K562 (cell line): Measurements from ENCODE around the gene FCHSD1. TPM values are rescaled to one million over a fixed set of nuclear protein-coding genes. Genes with fewer than 3 reads are reported as not detected.
A peak's percentile ranks its signal among the peaks of the same experiment; 100 is the strongest.

Experiments
- ATAC-seq: fragments of 200-7000 bp; cut with Tn5 transposase; 3 replicates; pipeline ENCODE4 v1.9.1; 2020; ENCODE audit warnings: moderate library complexity
- BruUV-seq: library from RNA; stranded (reverse); fragments of 400-500 nt; replicated peaks from 2 replicates; lab custom pipeline; 2021; lab: Mats Ljungman, UMichigan
- CTCF ChIA-PET: fragments of 300-600 bp; formaldehyde crosslinking; extraction: SDS; loops from one replicate; lab custom pipeline; 2021; ENCODE audit warnings: low intra/inter-chr PET ratio; lab: Yijun Ruan, JAX
- POLR2A ChIA-PET: fragments of 300-600, 350-650 bp; sonication (Branson Sonifier 250); formaldehyde crosslinking; extraction: SDS; loops from one replicate; lab custom pipeline; 2021; ENCODE audit warnings: antibody characterized with exemption, inconsistent platforms; lab: Yijun Ruan, JAX
- DNase-seq, 4 experiments: peaks; one replicate each; pipeline versions ENCODE4 v3.0.0 to v3.0.0-alpha.2; 2011 to 2018; ENCODE audit warnings: low spot score in 3 of 4, mixed read lengths in 3 of 4; ENCODE audit errors: extremely low read depth in 1 of 4
- FAIRE-seq: peaks from 2 replicates; lab custom pipeline; 2011; peaks lifted over from hg19 to GRCh38; lab: Jason Lieb, UNC
- H2AFZ ChIP-seq: 2 replicates; pipeline ENCODE4 v1.6.0; 2011; ENCODE audit warnings: low read depth, low read length, control low read depth, inconsistent platforms
- H3K27ac ChIP-seq: fragments of 200-600 bp; 3 replicates; pipeline ENCODE4 v1.8.0; 2011; ENCODE audit warnings: low read depth, mild to moderate bottlenecking, control low read depth, inconsistent platforms, low read length, moderate library complexity, mixed read lengths; ENCODE audit errors: extremely low read depth
- H3K27me3 ChIP-seq, 2 experiments: fragments of 300-600 bp in 1 of 2; 2 replicates in 1 of 2; 3 replicates in 1 of 2; pipeline versions ENCODE4 v1.6.0 to v1.8.0; 2011; ENCODE audit warnings: inconsistent platforms in 2 of 2, low read length in 2 of 2, mild to moderate bottlenecking in 1 of 2, mixed read lengths in 1 of 2, moderate library complexity in 1 of 2; ENCODE audit not compliant: control insufficient read depth in 2 of 2, insufficient read depth in 2 of 2
- H3K36me3 ChIP-seq: fragments of 300-600 bp; 3 replicates; pipeline ENCODE4 v1.8.0; 2011; ENCODE audit warnings: mild to moderate bottlenecking, low read length, inconsistent platforms; ENCODE audit not compliant: control insufficient read depth, insufficient read depth
- H3K4me1 ChIP-seq, 2 experiments: fragments of 200-600 bp in 1 of 2; replicated peaks in 1 of 2; 2 replicates in 1 of 2; 3 replicates in 1 of 2; pipeline versions ENCODE4 v1.5.1 to v1.8.0; 2011; ENCODE audit warnings: inconsistent platforms in 2 of 2, low read length in 2 of 2, mild to moderate bottlenecking in 1 of 2, mixed read lengths in 1 of 2, moderate library complexity in 1 of 2; ENCODE audit not compliant: control insufficient read depth in 2 of 2, insufficient read depth in 2 of 2
- H3K4me2 ChIP-seq: 2 replicates; pipeline ENCODE4 v1.6.1; 2011; ENCODE audit warnings: low read length, control low read depth, inconsistent platforms, mixed read lengths; ENCODE audit not compliant: insufficient read depth
- H3K4me3 ChIP-seq: fragments of 200-600 bp; sonication (generic), shearing (Covaris generic); 2 replicates; pipeline ENCODE4 v1.5.1; 2016; ENCODE audit warnings: control low read depth, inconsistent platforms
- H3K79me2 ChIP-seq: fragments of 200-600 bp; 3 replicates; pipeline ENCODE4 v1.8.0; 2011; ENCODE audit warnings: low read length, inconsistent platforms; ENCODE audit not compliant: control insufficient read depth, insufficient read depth
- H3K9ac ChIP-seq, 2 experiments: 2 replicates each; pipeline versions ENCODE4 v1.6.0 to v1.6.1; 2011; ENCODE audit warnings: low read depth in 2 of 2, low read length in 2 of 2, control low read depth in 1 of 2, inconsistent platforms in 1 of 2, mild to moderate bottlenecking in 1 of 2, mixed read lengths in 1 of 2; ENCODE audit not compliant: insufficient read depth in 1 of 2
- H3K9me1 ChIP-seq: one replicate; pipeline ENCODE4 v1.6.0; 2011; ENCODE audit warnings: inconsistent platforms, mild to moderate bottlenecking, low read length, moderate library complexity; ENCODE audit not compliant: control insufficient read depth, insufficient read depth
- H3K9me3 ChIP-seq: replicated peaks from 2 replicates; pipeline ENCODE4 v1.5.1; 2011; ENCODE audit warnings: low read depth, low read length, inconsistent platforms; ENCODE audit not compliant: control insufficient read depth, insufficient read depth
- H4K20me1 ChIP-seq: replicated peaks from 2 replicates; pipeline ENCODE4 v1.6.1; 2011; ENCODE audit warnings: low read length, inconsistent platforms, mixed read lengths; ENCODE audit not compliant: control insufficient read depth, insufficient read depth
- PCBP1 ChIP-seq: fragments of 200-400 bp; formaldehyde crosslinking; IDR thresholded peaks from 2 replicates; pipeline ENCODE4 v1.6.1; 2018; ENCODE audit warnings: mild to moderate bottlenecking, low read depth, low read length; ENCODE audit not compliant: poor library complexity, severe bottlenecking
- SLC30A9 ChIP-seq: fragments of 250-450 bp; sonication (Bioruptor Pico); IDR thresholded peaks from 2 replicates; pipeline ENCODE4 v1.8.0; 2022; ENCODE audit warnings: mild to moderate bottlenecking, moderate library complexity
- SREBF1 ChIP-seq: fragments of 150-350 bp; IDR thresholded peaks from 2 replicates; pipeline ENCODE4 v1.6.1; 2014; ENCODE audit warnings: antibody characterized with exemption, low read depth, low read length, borderline replicate concordance
- TCF3 ChIP-seq: sonication (generic); formaldehyde crosslinking; IDR thresholded peaks from 2 replicates; pipeline ENCODE4 v1.4.0; 2020; ENCODE audit warnings: mild to moderate bottlenecking, missing genetic modification reagents
- XRCC5 ChIP-seq: fragments of 200-400 bp; formaldehyde crosslinking; IDR thresholded peaks from 2 replicates; pipeline ENCODE4 v1.6.1; 2017; ENCODE audit warnings: low read depth, mild to moderate bottlenecking, low read length
- WGBS: fragments of 100-300 bp; shearing (Covaris generic); methylation state at CpG from one replicate; pipeline ENCODE4 v1.1.6; 2016; ENCODE audit warnings: low coverage, mixed read lengths; ENCODE audit not compliant: insufficient coverage; ENCODE audit errors: missing lambda C conversion rate; 5-methylcytosine and 5-hydroxymethylcytosine counted together
- in situ Hi-C: fragments of 300-500 bp; cut with MboI; formaldehyde crosslinking; loops from 4 replicates; pipeline ENCODE4 v1.15.0; 2018; ENCODE audit warnings: inconsistent platforms, mixed read lengths
- intact Hi-C: fragments of 100-400 bp; cut with micrococcal nuclease; formaldehyde crosslinking; loops from 2 replicates; pipeline ENCODE4 v1.14.2; 2022
- polyA plus RNA-seq, 8 experiments: library from polyadenylated mRNA; depleted of rRNA in 4 of 8; stranded (reverse) in 5 of 8; unstranded in 3 of 8; fragments of >200 nt; fragmentation: Nextera tagmentation in 2 of 8; fragmentation: Illumina TruSeq in 1 of 8; extraction: Ambion mirVana in 2 of 8; extraction: Trizol in 1 of 8; gene quantifications; 2 replicates each; pipeline versions ENCODE4 v1.2.1 to v1.2.3, GENCODE V29; 2011 to 2014; ENCODE audit warnings: inconsistent platforms in 1 of 8, missing spikeins in 1 of 8
- total RNA-seq, 7 experiments: library from RNA; depleted of rRNA in 6 of 7; stranded (reverse); fragments of >200 nt in 6 of 7; fragmentation: Illumina TruSeq in 2 of 7; extraction: Trizol in 2 of 7; gene quantifications; 2 replicates each; pipeline versions ENCODE4 v1.2.1 to v1.2.3, GENCODE V29; 2011 to 2021; ENCODE audit warnings: low replicate concordance in 1 of 7
- TF ChIP-seq, protein P1 (sequence below): IDR thresholded peaks from 3 replicates; pipeline ENCODE4 v1.6.1; 2011; ENCODE audit warnings: borderline replicate concordance, mild to moderate bottlenecking; ENCODE audit not compliant: insufficient read length, insufficient read depth
- TF ChIP-seq, protein P2 (sequence below): fragments of 200-800 bp; sonication (Bioruptor generic); IDR thresholded peaks from 2 replicates; pipeline ENCODE4 v1.6.1; 2016; ENCODE audit warnings: missing genetic modification characterization, missing compliant biosample characterization
- TF ChIP-seq, protein P3 (sequence below): sonication (generic); formaldehyde crosslinking; IDR thresholded peaks from 2 replicates; pipeline ENCODE4 v1.9.0; 2022; ENCODE audit warnings: mild to moderate bottlenecking, missing genetic modification reagents
- TF ChIP-seq, protein P4 (sequence below): fragments of 150-350 bp; conservative IDR thresholded peaks from 2 replicates; pipeline ENCODE4 v1.6.1; 2014; ENCODE audit warnings: low read length

FCHSD1 gene
- total and polyA plus RNA-seq, 9 of the 15 experiments (the other 6 are each of a cell fraction or from before 2014, with no cell fraction given), result 0.35 to 37.5 (median 13.6) TPM

DNA sequence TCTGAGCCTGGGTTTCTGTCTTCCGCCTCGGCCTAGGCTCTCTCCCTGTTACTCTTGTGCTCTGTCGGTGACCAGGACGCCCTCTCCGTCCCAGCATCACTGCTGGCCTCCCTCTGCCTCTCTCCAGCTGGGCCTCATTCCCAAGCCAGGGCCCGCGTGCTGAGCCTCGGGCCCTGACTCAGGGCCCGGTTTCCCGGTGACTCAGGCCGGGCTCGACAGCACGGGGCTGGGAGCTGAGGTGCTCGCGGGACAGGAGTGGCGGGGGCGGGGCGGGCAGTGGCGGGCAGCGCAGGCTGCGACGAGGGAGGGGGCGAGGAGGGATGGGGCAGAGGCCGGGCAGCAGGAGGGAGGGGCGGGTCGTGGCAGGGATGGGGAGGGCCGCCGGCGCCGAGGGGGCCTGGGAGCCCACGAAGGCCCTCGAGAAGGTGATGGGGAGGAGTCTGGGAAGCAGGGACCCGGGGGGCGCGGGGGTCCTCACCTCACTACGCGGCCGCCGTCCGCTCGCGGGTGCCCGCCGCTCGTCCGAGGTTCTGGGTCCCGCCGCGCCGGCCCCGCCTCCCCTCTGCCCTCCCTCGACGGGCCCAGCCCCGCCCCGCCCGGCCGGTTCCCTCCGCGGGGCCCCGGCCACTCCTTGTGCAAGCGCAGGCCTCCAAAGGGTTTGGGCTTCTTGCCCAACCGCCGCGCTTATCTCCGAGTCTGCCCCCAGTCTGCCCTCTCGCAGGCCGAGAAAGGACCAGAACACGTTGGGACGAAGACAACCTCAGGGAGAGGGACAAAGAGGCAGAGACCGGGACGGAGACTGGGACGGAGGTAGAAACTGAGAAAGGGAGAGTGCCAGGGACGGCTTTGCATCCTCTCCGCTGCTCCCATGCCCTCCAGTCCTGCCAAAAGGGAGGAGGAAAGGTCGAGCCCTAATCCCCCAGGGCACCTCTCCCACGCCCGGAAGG is 30.8 kb upstream of the FCHSD1 start, which contains the start of gene ARAP3:
Gene ARAP3 (minus strand): TSS at position 536 of the 947 bp plus-strand sequence. CDS start 1,744 bp downstream, outside the sequence.
- ChIA-PET POLR2A (interaction anchor here (0.6 to 2.2 kb wide), 9 partner anchors 7 to 1363 kb away, joined by 3 to 11 read pairs (median 3); no protein-coding TSS in a partner anchor), CTCF (no interaction called here)
- FAIRE-seq, result peak; percentile 73
- peaks cover 4% of the 10 kb centered on the region; the same call in 1 of the 3 replicates for H3K36me3 ChIP-seq
- peaks cover 14% of the 10 kb centered on the region; the same call in 1 of the 3 replicates for H3K79me2 ChIP-seq
- in situ Hi-C loops, result no loop called here
- no TSS peak for BruUV-seq
- H3K27ac ChIP-seq, result peak within 1 kb of the TSS; percentile 81
- intact Hi-C loops, result no loop called here
- ATAC-seq, result peak; percentile 92
- H3K4me2 ChIP-seq, result peak within 1 kb of the TSS; percentile 86
- peak within 1 kb of the TSS; percentile 96 for H2AFZ ChIP-seq
- H3K4me3 ChIP-seq, result peak within 1 kb of the TSS; percentile 36
- H3K27me3 ChIP-seq, result no peaks in the 10 kb centered on the region
- H3K9me3 ChIP-seq, result no peaks in the 10 kb centered on the region
- H4K20me1 ChIP-seq, result no peaks in the 10 kb centered on the region
- 13% methylated on average over 28 of the region's 77 CpGs for WGBS
- peak within 1 kb of the TSS; percentile 63 to 91 for H3K9ac ChIP-seq
- peaks cover 33 to 40% of the 10 kb centered on the region in 2 experiments for H3K4me1 ChIP-seq
- peak; percentile 83 to 88 (median 88) for DNase-seq
- H3K9me1 ChIP-seq, result peaks cover 3% of the 10 kb centered on the region
- TF ChIP-seq, protein P1, sequence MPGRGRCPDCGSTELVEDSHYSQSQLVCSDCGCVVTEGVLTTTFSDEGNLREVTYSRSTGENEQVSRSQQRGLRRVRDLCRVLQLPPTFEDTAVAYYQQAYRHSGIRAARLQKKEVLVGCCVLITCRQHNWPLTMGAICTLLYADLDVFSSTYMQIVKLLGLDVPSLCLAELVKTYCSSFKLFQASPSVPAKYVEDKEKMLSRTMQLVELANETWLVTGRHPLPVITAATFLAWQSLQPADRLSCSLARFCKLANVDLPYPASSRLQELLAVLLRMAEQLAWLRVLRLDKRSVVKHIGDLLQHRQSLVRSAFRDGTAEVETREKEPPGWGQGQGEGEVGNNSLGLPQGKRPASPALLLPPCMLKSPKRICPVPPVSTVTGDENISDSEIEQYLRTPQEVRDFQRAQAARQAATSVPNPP, result no peak
- TF ChIP-seq TCF3 (CRISPR knock-in tag), result no peak
- TF ChIP-seq SREBF1, result no peak
- TF ChIP-seq, protein P2, sequence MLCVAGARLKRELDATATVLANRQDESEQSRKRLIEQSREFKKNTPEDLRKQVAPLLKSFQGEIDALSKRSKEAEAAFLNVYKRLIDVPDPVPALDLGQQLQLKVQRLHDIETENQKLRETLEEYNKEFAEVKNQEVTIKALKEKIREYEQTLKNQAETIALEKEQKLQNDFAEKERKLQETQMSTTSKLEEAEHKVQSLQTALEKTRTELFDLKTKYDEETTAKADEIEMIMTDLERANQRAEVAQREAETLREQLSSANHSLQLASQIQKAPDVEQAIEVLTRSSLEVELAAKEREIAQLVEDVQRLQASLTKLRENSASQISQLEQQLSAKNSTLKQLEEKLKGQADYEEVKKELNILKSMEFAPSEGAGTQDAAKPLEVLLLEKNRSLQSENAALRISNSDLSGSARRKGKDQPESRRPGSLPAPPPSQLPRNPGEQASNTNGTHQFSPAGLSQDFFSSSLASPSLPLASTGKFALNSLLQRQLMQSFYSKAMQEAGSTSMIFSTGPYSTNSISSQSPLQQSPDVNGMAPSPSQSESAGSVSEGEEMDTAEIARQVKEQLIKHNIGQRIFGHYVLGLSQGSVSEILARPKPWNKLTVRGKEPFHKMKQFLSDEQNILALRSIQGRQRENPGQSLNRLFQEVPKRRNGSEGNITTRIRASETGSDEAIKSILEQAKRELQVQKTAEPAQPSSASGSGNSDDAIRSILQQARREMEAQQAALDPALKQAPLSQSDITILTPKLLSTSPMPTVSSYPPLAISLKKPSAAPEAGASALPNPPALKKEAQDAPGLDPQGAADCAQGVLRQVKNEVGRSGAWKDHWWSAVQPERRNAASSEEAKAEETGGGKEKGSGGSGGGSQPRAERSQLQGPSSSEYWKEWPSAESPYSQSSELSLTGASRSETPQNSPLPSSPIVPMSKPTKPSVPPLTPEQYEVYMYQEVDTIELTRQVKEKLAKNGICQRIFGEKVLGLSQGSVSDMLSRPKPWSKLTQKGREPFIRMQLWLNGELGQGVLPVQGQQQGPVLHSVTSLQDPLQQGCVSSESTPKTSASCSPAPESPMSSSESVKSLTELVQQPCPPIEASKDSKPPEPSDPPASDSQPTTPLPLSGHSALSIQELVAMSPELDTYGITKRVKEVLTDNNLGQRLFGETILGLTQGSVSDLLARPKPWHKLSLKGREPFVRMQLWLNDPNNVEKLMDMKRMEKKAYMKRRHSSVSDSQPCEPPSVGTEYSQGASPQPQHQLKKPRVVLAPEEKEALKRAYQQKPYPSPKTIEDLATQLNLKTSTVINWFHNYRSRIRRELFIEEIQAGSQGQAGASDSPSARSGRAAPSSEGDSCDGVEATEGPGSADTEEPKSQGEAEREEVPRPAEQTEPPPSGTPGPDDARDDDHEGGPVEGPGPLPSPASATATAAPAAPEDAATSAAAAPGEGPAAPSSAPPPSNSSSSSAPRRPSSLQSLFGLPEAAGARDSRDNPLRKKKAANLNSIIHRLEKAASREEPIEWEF (CRISPR knock-in tag), result no peak
- 0 out of 2 replicates have a peak, but pooled peaks have one; percentile 45 for TF ChIP-seq XRCC5
- peak; percentile 31 for TF ChIP-seq PCBP1
- no peak for TF ChIP-seq SLC30A9 (CRISPR knock-in tag)
- TF ChIP-seq, protein P3, sequence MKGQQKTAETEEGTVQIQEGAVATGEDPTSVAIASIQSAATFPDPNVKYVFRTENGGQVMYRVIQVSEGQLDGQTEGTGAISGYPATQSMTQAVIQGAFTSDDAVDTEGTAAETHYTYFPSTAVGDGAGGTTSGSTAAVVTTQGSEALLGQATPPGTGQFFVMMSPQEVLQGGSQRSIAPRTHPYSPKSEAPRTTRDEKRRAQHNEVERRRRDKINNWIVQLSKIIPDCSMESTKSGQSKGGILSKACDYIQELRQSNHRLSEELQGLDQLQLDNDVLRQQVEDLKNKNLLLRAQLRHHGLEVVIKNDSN (CRISPR knock-in tag), result no peak
- TF ChIP-seq, protein P4, sequence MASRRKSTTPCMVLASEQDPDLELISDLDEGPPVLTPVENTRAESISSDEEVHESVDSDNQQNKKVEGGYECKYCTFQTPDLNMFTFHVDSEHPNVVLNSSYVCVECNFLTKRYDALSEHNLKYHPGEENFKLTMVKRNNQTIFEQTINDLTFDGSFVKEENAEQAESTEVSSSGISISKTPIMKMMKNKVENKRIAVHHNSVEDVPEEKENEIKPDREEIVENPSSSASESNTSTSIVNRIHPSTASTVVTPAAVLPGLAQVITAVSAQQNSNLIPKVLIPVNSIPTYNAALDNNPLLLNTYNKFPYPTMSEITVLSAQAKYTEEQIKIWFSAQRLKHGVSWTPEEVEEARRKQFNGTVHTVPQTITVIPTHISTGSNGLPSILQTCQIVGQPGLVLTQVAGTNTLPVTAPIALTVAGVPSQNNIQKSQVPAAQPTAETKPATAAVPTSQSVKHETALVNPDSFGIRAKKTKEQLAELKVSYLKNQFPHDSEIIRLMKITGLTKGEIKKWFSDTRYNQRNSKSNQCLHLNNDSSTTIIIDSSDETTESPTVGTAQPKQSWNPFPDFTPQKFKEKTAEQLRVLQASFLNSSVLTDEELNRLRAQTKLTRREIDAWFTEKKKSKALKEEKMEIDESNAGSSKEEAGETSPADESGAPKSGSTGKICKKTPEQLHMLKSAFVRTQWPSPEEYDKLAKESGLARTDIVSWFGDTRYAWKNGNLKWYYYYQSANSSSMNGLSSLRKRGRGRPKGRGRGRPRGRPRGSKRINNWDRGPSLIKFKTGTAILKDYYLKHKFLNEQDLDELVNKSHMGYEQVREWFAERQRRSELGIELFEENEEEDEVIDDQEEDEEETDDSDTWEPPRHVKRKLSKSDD, result no peak
